Adrenal gland (tissue), 12 donors: ENCODE results near the gene CRYGB. TPM values are rescaled to one million over a fixed set of nuclear protein-coding genes. Genes with fewer than 3 reads are reported as not detected.
"Not testable (repeated sequence)": the region's sequence is repeated elsewhere in the genome, so short reads cannot be mapped to it uniquely, and the experiment has no call there.

Experiments used
- DNase-seq, 7 donors: peaks; one replicate each; pipeline ENCODE4 v3.0.0-alpha.2; 2019 to 2020
- H3K27ac ChIP-seq, 5 donors: fragments of 200-600 bp; sonication (generic) in 4 of 5; 1 replicate in 3 of 5; 2 replicates in 2 of 5; pipeline versions ENCODE4 v1.5.1 to v1.8.0; 2016 to 2020; ENCODE audit warnings: mild to moderate bottlenecking in 1 of 5
- H3K27me3 ChIP-seq: fragments of 200-600 bp; 2 replicates; pipeline ENCODE4 v1.8.0; 2021
- H3K36me3 ChIP-seq, 2 donors: fragments of 200-600 bp; replicated peaks in 1 of 2; 1 replicate in 1 of 2; 2 replicates in 1 of 2; pipeline versions ENCODE4 v1.5.1 to v1.8.0; 2018 to 2022
- H3K4me1 ChIP-seq, 2 donors: fragments of 200-600 bp; replicated peaks in 1 of 2; 1 replicate in 1 of 2; 2 replicates in 1 of 2; pipeline versions ENCODE4 v1.5.1 to v1.8.0; 2018 to 2021
- H3K4me3 ChIP-seq, 4 donors: fragments of 200-600 bp; sonication (generic) in 3 of 4; one replicate each; pipeline ENCODE4 v1.5.1; 2016 to 2018
- H3K9me3 ChIP-seq, 3 donors: fragments of 200-600 bp; sonication (generic) in 1 of 3; replicated peaks in 1 of 3; 1 replicate in 2 of 3; 2 replicates in 1 of 3; pipeline versions ENCODE4 v1.5.1 to v1.8.0; 2016 to 2021
- POLR2A ChIP-seq, 2 donors: fragments of 450-650 bp; IDR thresholded peaks; one replicate each; pipeline ENCODE4 v1.6.1; 2017; ENCODE audit warnings: antibody characterized with exemption in 2 of 2, mild to moderate bottlenecking in 2 of 2, moderate library complexity in 1 of 2
- WGBS, 4 donors: extraction: QIAGEN DNeasy Blood & Tissue Kit in 2 of 4; methylation state at CpG; one replicate each; pipeline versions ENCODE4 v1.1.5 to v1.1.7; 2013 to 2017; 5-methylcytosine and 5-hydroxymethylcytosine counted together
- intact Hi-C, 2 donors: fragments of 100-400 bp; cut with DNase I; formaldehyde crosslinking; loops; one replicate each; pipeline versions ENCODE4 v1.14.1 to v1.15.0; 2022 to 2023
- polyA plus RNA-seq, 3 donors: library from polyadenylated mRNA; stranded (reverse); fragments of 200-250 nt in 2 of 3; fragments of 350-450 nt in 1 of 3; fragmentation: Illumina TruSeq in 1 of 3; extraction: RNeasy Lipid Tissue Mini Kit (QIAGEN cat#74804) in 1 of 3; gene quantifications; one replicate each; pipeline ENCODE4 v1.2.3, GENCODE V29; 2013 to 2014
- total RNA-seq, 9 donors: library from RNA; depleted of rRNA in 4 of 9; stranded (reverse); fragments of >200 nt in 4 of 9; fragments of 120-200 nt in 1 of 9; fragmentation: NEBNext Ultra II Directional in 1 of 9; extraction: Animal tissue kit (Norgen Biotek cat#: 25700) in 1 of 9; gene quantifications; one replicate each; pipeline versions ENCODE4 v1.1.0 to v1.2.4, GENCODE V29; 2013 to 2023
- TF ChIP-seq, protein P1 (sequence below), 6 experiments: fragments of 450-650 bp in 4 of 6; fragments of 200-600 bp in 2 of 6; sonication (generic) in 1 of 6; IDR thresholded peaks; 1 replicate in 5 of 6; 2 replicates in 1 of 6; pipeline versions ENCODE4 v1.5.1 to v1.8.0; 2016 to 2021; ENCODE audit warnings: antibody characterized with exemption in 6 of 6, mild to moderate bottlenecking in 2 of 6, moderate library complexity in 1 of 6
- donor health status: healthy with polysubstance abuse.
- donor health status: Bipolar disorder and iron deficiency.
- donor health status: DM: yes; HTN: yes; CAD: no.
- donor health status: DM: no; HTN: no; CAD: no.
- donor health status: DM: no; HTN: no; CAD: no.
- donor health status: DM: yes; HTN: yes; CAD: no.

Gene CRYGB
- total and polyA plus RNA-seq, 12 donors = not detected

DNA sequence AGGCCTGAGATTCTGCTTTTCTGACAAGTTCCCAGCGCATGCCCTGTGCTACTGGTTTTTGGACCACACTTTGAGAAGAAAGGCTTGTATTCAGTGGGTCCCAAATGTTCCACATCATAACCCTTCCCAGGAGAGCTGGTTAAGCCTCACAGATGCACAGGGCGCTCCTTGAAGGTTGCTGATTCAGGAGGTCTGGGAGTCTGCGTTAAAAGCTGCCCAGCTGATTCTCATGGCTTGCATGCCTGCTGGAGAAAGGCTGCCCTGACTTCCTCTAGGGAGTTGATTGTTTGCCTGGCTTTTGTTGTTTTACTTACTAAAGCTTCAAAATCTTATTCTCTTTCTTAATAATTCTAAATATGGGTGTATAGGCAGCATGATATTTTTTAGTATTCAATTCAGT, 42.3 kb downstream of the CRYGB start:
- intact Hi-C loops = no loop called here
- Histone ChIP-seq H3K9me3 (no peaks in the 10 kb centered on the region), H3K27ac (no peak overlapping the region), H3K4me1 (no peaks in the 10 kb centered on the region), H3K36me3 (no peaks in the 10 kb centered on the region), H3K4me3 (no peak overlapping the region), H3K27me3 (no peaks in the 10 kb centered on the region)
- TF ChIP-seq, protein P1, sequence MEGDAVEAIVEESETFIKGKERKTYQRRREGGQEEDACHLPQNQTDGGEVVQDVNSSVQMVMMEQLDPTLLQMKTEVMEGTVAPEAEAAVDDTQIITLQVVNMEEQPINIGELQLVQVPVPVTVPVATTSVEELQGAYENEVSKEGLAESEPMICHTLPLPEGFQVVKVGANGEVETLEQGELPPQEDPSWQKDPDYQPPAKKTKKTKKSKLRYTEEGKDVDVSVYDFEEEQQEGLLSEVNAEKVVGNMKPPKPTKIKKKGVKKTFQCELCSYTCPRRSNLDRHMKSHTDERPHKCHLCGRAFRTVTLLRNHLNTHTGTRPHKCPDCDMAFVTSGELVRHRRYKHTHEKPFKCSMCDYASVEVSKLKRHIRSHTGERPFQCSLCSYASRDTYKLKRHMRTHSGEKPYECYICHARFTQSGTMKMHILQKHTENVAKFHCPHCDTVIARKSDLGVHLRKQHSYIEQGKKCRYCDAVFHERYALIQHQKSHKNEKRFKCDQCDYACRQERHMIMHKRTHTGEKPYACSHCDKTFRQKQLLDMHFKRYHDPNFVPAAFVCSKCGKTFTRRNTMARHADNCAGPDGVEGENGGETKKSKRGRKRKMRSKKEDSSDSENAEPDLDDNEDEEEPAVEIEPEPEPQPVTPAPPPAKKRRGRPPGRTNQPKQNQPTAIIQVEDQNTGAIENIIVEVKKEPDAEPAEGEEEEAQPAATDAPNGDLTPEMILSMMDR (IDR thresholded peaks at IDR 0.05) = no peak
- TF ChIP-seq POLR2A (IDR thresholded peaks at IDR 0.05) = no peak
- 71 to 88% (median 81%) methylated on average over 3 of the region's 3 CpGs for WGBS, 4 donors
- no peak for DNase-seq

DNA sequence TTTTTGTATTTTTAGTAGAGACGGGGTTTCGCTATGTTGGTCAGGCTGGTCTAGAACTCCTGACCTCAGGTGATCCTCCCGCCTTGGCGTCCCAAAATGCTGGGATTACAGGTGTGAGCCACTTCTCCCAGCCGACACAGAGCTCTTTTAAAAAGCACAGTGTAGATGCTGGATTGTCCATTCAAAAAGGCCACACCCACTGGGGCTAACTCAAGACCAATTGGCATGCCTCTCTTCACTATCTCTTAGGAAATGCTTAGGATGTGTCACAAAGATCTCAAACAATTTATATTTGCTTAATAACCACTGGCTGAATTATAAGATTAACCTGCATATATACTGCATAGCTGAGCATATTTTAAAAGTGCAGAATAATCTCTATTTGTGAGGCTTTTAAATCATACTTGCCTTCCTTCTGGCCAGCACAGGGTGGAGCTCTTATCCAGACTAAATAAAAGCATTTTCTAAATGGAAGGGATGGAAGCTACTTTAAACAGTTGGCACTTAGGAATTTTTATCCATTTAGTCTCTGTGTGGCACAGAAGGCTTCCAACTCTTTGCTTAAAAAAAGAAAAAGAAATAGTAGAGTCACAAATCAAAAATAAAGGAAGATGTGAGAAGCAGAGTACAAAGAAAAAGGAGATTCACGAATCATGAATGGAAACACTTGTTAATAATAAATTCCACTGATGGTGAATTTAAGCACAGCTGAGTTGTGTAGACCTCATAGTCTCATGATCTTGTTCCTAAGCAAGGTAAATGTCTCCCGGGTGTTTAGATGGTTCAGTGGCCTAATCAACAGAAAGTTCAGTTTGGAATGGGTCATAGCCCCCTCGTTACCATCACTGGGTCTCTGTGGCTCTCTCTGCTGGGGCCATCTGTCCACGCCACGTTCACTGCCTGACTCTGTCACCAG, 44.0 kb downstream of the CRYGB start:
- H3K27ac ChIP-seq = no peak overlapping the region
- intact Hi-C loops = no loop called here
- peak in 1 of 7 donors; percentile 23 for DNase-seq
- H3K36me3 ChIP-seq = no peaks in the 10 kb centered on the region
- no peaks in the 10 kb centered on the region for H3K4me1 ChIP-seq
- no peaks in the 10 kb centered on the region for H3K9me3 ChIP-seq
- TF ChIP-seq, protein P1 (IDR thresholded peaks at IDR 0.05) = peak in 4 of 6 experiments; percentile 17 to 48 (median 40)
- no peak for TF ChIP-seq POLR2A (IDR thresholded peaks at IDR 0.05)
- WGBS, 4 donors = 39 to 46% (median 45%) methylated on average over 10 of the region's 10 CpGs
- no peaks in the 10 kb centered on the region for H3K27me3 ChIP-seq
- H3K4me3 ChIP-seq = no peak overlapping the region

DNA sequence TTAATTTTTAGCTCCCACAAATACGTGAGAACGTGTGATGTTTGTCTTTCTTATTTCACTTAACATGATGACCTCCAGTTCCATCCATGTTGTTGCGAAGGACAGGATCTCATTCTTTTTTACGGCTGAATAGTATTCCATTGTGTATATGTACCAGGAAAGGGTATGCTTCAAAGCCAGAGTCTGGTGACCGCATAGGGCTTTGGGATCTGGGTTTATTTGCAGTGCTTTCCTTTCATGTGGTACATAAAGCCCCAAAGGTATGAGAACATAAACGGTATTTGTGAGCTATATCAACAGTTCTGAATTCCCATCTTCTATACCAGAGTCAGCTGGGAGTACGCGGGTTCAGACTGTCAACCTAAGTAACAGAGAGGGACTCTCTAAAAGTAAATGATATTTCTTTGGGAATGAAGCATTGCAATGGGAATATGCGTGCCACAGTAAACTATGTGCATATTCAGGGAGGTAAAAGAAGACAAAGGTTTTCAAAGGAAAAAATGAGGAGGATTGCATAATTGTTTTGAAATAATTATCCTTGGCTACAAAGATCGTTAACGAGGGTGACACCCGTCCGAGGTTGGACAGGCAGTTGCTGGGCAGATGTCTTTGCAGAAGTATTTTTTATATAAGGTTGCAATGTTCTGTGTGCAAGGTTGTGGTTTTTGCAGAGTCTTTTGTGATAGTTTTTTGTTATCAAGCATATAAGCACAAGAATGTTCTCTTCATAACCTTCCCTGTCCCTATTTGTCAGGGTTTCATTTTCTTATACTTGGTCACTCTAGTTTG, 46.1 kb downstream of the CRYGB start:
- no peaks in the 10 kb centered on the region for H3K27me3 ChIP-seq
- intact Hi-C loops = no loop called here
- no peaks in the 10 kb centered on the region for H3K36me3 ChIP-seq
- H3K9me3 ChIP-seq = no peaks in the 10 kb centered on the region
- no peak for DNase-seq
- 61 to 67% (median 65%) methylated on average over 13 of the region's 13 CpGs for WGBS, 4 donors
- H3K27ac ChIP-seq = no peak overlapping the region
- no peaks in the 10 kb centered on the region for H3K4me1 ChIP-seq
- no peak overlapping the region for H3K4me3 ChIP-seq
- TF ChIP-seq, protein P1 (IDR thresholded peaks at IDR 0.05) = no peak
- no peak for TF ChIP-seq POLR2A (IDR thresholded peaks at IDR 0.05)

DNA sequence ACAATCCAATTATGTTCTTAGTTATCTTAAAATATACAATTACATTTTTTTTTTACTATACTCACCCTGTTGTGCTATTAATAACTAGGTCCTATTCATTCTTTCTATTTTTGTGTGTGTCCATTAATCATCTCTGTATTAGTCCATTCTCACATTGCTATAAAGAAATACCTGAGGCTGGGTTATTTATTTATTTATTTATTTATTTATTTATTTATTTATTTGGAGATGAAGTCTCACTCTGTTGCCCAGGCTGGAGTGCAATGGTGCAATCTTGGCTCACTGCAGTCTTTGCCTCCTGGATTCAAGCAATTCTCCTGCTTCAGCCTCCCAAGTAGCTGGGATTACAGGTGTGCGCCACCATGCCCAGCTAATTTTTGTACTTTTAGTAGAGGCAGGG, 47.3 kb downstream of the CRYGB start:
- H3K27ac ChIP-seq, DNase-seq, H3K36me3 ChIP-seq, H3K9me3 ChIP-seq, H3K27me3 ChIP-seq, intact Hi-C loops, H3K4me1 ChIP-seq, H3K4me3 ChIP-seq: not testable (repeated sequence)
- WGBS, 4 donors = 88 to 100% (median 95%) methylated on average over 1 of the region's 1 CpG
